Uterus (tissue), 4 donors: ENCODE results near the gene MPO. TPM values are rescaled to one million over a fixed set of nuclear protein-coding genes. Genes with fewer than 3 reads are reported as not detected.

ENCODE experiments used
- DNase-seq, 2 donors: peaks; one replicate each; pipeline ENCODE4 v3.0.0-alpha.2; 2019 to 2020
- H3K27ac ChIP-seq, 2 donors: fragments of 200-600 bp; sonication (generic); 1 replicate in 1 of 2; 2 replicates in 1 of 2; pipeline ENCODE4 v1.5.1; 2016 to 2018
- H3K27me3 ChIP-seq, 2 donors: fragments of 200-600 bp; sonication (generic); one replicate each; pipeline ENCODE4 v1.5.1; 2018 to 2019; ENCODE audit warnings: control low read depth in 1 of 2
- H3K36me3 ChIP-seq, 2 donors: fragments of 200-600 bp; sonication (generic); one replicate each; pipeline ENCODE4 v1.5.1; 2019; ENCODE audit warnings: control low read depth in 1 of 2
- H3K4me1 ChIP-seq, 2 donors: fragments of 200-600 bp; sonication (generic); one replicate each; pipeline ENCODE4 v1.5.1; 2018 to 2019; ENCODE audit warnings: control low read depth in 1 of 2
- H3K4me3 ChIP-seq, 2 donors: fragments of 200-600 bp; sonication (generic); 1 replicate in 1 of 2; 2 replicates in 1 of 2; pipeline ENCODE4 v1.5.1; 2018 to 2019; ENCODE audit warnings: mild to moderate bottlenecking in 1 of 2
- H3K9me3 ChIP-seq, 2 donors: fragments of 200-600 bp; sonication (generic); one replicate each; pipeline ENCODE4 v1.5.1; 2019; ENCODE audit warnings: control low read depth in 1 of 2
- CTCF ChIP-seq, 4 experiments: fragments of 200-600 bp in 2 of 4; fragments of 450-650 bp in 2 of 4; sonication (generic) in 2 of 4; IDR thresholded peaks; one replicate each; pipeline ENCODE4 v1.5.1; 2016 to 2019; ENCODE audit warnings: antibody characterized with exemption in 4 of 4, mild to moderate bottlenecking in 2 of 4, moderate library complexity in 1 of 4
- POLR2A ChIP-seq, 2 donors: fragments of 450-650 bp; IDR thresholded peaks; one replicate each; pipeline ENCODE4 v1.6.1; 2016; ENCODE audit warnings: antibody characterized with exemption in 2 of 2, mild to moderate bottlenecking in 1 of 2, moderate library complexity in 1 of 2
- intact Hi-C: fragments of 100-400 bp; cut with DNase I; formaldehyde crosslinking; loops from one replicate; pipeline ENCODE4 v1.15.1; 2023; ENCODE audit warnings: low total_unique reads
- total RNA-seq, 4 donors: library from RNA; depleted of rRNA in 3 of 4; stranded (reverse); fragments of >200 nt in 3 of 4; gene quantifications; one replicate each; pipeline versions ENCODE4 v1.1.0 to v1.2.4, GENCODE V29; 2014 to 2023
- donor health status: DM: yes; HTN: yes; CAD: no.

Gene MPO
- total RNA-seq, 4 donors from 2014 or later: 0.79 to 21.7 TPM; not detected in 2

GRCh38 chr17:58311429-58311894 lies 30.7 kb upstream of the MPO start:
- TF ChIP-seq POLR2A (IDR thresholded peaks at IDR 0.05): no peak
- TF ChIP-seq CTCF (IDR thresholded peaks at IDR 0.05): no peak
- Histone ChIP-seq H3K27ac (no peak overlapping the region), H3K4me3 (no peak overlapping the region), H3K9me3 (no peaks in the 10 kb centered on the region), H3K27me3 (no peaks in the 10 kb centered on the region), H3K4me1 (no peaks in the 10 kb centered on the region), H3K36me3 (no peaks in the 10 kb centered on the region)
- intact Hi-C loops: no loop called here
- DNase-seq: peak in 1 of 2 donors; percentile 12

GRCh38 chr17:58310511-58311428 lies 30.0 kb upstream of the MPO start:
- TF ChIP-seq POLR2A (IDR thresholded peaks at IDR 0.05) (no peak), CTCF (IDR thresholded peaks at IDR 0.05) (no peak)
- no peaks in the 10 kb centered on the region for H3K4me1 ChIP-seq
- H3K9me3 ChIP-seq: no peaks in the 10 kb centered on the region
- H3K27ac ChIP-seq: no peak overlapping the region
- H3K36me3 ChIP-seq: no peaks in the 10 kb centered on the region
- intact Hi-C loops: no loop called here
- DNase-seq: no peak
- H3K4me3 ChIP-seq: no peak overlapping the region
- H3K27me3 ChIP-seq: no peaks in the 10 kb centered on the region

GRCh38 chr17:58309918-58310259 lies 29.2 kb upstream of the MPO start:
- H3K4me3 ChIP-seq: no peak overlapping the region
- TF ChIP-seq CTCF (IDR thresholded peaks at IDR 0.05) (no peak), POLR2A (IDR thresholded peaks at IDR 0.05) (no peak)
- H3K36me3 ChIP-seq: no peaks in the 10 kb centered on the region
- no peaks in the 10 kb centered on the region for H3K27me3 ChIP-seq
- no peak for DNase-seq
- intact Hi-C loops: no loop called here
- no peaks in the 10 kb centered on the region for H3K4me1 ChIP-seq
- no peak overlapping the region for H3K27ac ChIP-seq
- H3K9me3 ChIP-seq: no peaks in the 10 kb centered on the region

GRCh38 chr17:58308985-58309917 lies 28.5 kb upstream of the MPO start:
- H3K4me3 ChIP-seq: no peak overlapping the region
- DNase-seq: peak in 1 of 2 donors; percentile 7
- H3K36me3 ChIP-seq: no peaks in the 10 kb centered on the region
- intact Hi-C loops: no loop called here
- no peaks in the 10 kb centered on the region for H3K4me1 ChIP-seq
- TF ChIP-seq CTCF (IDR thresholded peaks at IDR 0.05) (no peak), POLR2A (IDR thresholded peaks at IDR 0.05) (no peak)
- no peak overlapping the region for H3K27ac ChIP-seq
- H3K9me3 ChIP-seq: no peaks in the 10 kb centered on the region
- H3K27me3 ChIP-seq: no peaks in the 10 kb centered on the region
